ENCODE results near the gene FCGR2B. TPM values are rescaled to one million over a fixed set of nuclear protein-coding genes. Genes with fewer than 3 reads are reported as not detected.
"Not testable (repeated sequence)": the region's sequence is repeated elsewhere in the genome, so short reads cannot be mapped to it uniquely, and the experiment has no call there.

FCGR2B gene
- total and polyA plus RNA-seq, 2 of the 13 experiments (the other 11 are each of a cell fraction or from before 2014, with no cell fraction given): not detected

- POLR2A ChIA-PET; H3K36me3 ChIP-seq (replicated peaks in 1 of 2; ENCODE audit: control insufficient read depth in 1 of 2, insufficient read depth in 2 of 2, low read length in 2 of 2); H3K9ac ChIP-seq (ENCODE audit: insufficient read depth, low read depth, low read length); DNase-seq (ENCODE audit: low spot score); H3K9me3 ChIP-seq (ENCODE audit: low read length); H3K79me2 ChIP-seq (ENCODE audit: insufficient read depth, low read length); H2AFZ ChIP-seq (ENCODE audit: low read length); H4K20me1 ChIP-seq (ENCODE audit: insufficient read depth, low read length); H3K27ac ChIP-seq (ENCODE audit: extremely low read length, insufficient read depth, low read length); H3K4me1 ChIP-seq (ENCODE audit: insufficient read depth, low read length); FAIRE-seq; in situ Hi-C loops (cut with HindIII; ENCODE audit: extremely low pct_ligation_motif_present, low pct_unique_long_range_greater_than_20kb); H3K4me3 ChIP-seq (replicated peaks in 1 of 3; ENCODE audit: insufficient read depth in 1 of 3, low read depth in 2 of 3, low read length in 3 of 3); BruUV-seq (replicated peaks); H3K27me3 ChIP-seq (ENCODE audit: control insufficient read depth in 1 of 2, insufficient read depth in 2 of 2, low read length in 2 of 2); intact Hi-C loops (cut with micrococcal nuclease; ENCODE audit: unreplicated experiment); CTCF ChIA-PET (ENCODE audit: low intra/inter-chr PET ratio, low total read pairs); H3K4me2 ChIP-seq (ENCODE audit: low read depth, low read length); ATAC-seq: not testable (repeated sequence)
- no CpG with 5 or more reads among the region's 4 CpGs for WGBS (ENCODE audit: low lambda C conversion rate)
Measured at GRCh38 chr1:161664689-161665088, 1.7 kb downstream of the FCGR2B start.

GRCh38 chr1:161671045-161672020 is 8.4 kb downstream of the FCGR2B start:
- H3K9ac ChIP-seq (ENCODE audit: insufficient read depth, low read depth, low read length); H3K27ac ChIP-seq (ENCODE audit: extremely low read length, insufficient read depth, low read length); intact Hi-C loops (cut with micrococcal nuclease; ENCODE audit: unreplicated experiment); H3K36me3 ChIP-seq (replicated peaks in 1 of 2; ENCODE audit: control insufficient read depth in 1 of 2, insufficient read depth in 2 of 2, low read length in 2 of 2); in situ Hi-C loops (cut with HindIII; ENCODE audit: extremely low pct_ligation_motif_present, low pct_unique_long_range_greater_than_20kb); H3K79me2 ChIP-seq (ENCODE audit: insufficient read depth, low read length); H3K4me2 ChIP-seq (ENCODE audit: low read depth, low read length); H3K4me1 ChIP-seq (ENCODE audit: insufficient read depth, low read length); DNase-seq (ENCODE audit: low spot score); FAIRE-seq; H3K27me3 ChIP-seq (ENCODE audit: control insufficient read depth in 1 of 2, insufficient read depth in 2 of 2, low read length in 2 of 2); H3K9me3 ChIP-seq (ENCODE audit: low read length); BruUV-seq (replicated peaks); CTCF ChIA-PET (ENCODE audit: low intra/inter-chr PET ratio, low total read pairs); H3K4me3 ChIP-seq (replicated peaks in 1 of 3; ENCODE audit: insufficient read depth in 1 of 3, low read depth in 2 of 3, low read length in 3 of 3); H2AFZ ChIP-seq (ENCODE audit: low read length); POLR2A ChIA-PET; H4K20me1 ChIP-seq (ENCODE audit: insufficient read depth, low read length): not testable (repeated sequence)
- WGBS (ENCODE audit: low lambda C conversion rate): 4% methylated on average over 7 of the region's 15 CpGs
- TF ChIP-seq SOX5 (CRISPR knock-in tag; IDR thresholded peaks at IDR 0.05; ENCODE audit: borderline replicate concordance) (0 out of 2 replicates have a peak, but pooled peaks have one; percentile 19), BHLHE40 (IDR thresholded peaks at IDR 0.05; ENCODE audit: low read length) (0 out of 2 replicates have a peak, but pooled peaks have one; percentile 8), ZNF263 (CRISPR knock-in tag; IDR thresholded peaks at IDR 0.05) (peak; percentile 96)
- TF ChIP-seq, protein P1, sequence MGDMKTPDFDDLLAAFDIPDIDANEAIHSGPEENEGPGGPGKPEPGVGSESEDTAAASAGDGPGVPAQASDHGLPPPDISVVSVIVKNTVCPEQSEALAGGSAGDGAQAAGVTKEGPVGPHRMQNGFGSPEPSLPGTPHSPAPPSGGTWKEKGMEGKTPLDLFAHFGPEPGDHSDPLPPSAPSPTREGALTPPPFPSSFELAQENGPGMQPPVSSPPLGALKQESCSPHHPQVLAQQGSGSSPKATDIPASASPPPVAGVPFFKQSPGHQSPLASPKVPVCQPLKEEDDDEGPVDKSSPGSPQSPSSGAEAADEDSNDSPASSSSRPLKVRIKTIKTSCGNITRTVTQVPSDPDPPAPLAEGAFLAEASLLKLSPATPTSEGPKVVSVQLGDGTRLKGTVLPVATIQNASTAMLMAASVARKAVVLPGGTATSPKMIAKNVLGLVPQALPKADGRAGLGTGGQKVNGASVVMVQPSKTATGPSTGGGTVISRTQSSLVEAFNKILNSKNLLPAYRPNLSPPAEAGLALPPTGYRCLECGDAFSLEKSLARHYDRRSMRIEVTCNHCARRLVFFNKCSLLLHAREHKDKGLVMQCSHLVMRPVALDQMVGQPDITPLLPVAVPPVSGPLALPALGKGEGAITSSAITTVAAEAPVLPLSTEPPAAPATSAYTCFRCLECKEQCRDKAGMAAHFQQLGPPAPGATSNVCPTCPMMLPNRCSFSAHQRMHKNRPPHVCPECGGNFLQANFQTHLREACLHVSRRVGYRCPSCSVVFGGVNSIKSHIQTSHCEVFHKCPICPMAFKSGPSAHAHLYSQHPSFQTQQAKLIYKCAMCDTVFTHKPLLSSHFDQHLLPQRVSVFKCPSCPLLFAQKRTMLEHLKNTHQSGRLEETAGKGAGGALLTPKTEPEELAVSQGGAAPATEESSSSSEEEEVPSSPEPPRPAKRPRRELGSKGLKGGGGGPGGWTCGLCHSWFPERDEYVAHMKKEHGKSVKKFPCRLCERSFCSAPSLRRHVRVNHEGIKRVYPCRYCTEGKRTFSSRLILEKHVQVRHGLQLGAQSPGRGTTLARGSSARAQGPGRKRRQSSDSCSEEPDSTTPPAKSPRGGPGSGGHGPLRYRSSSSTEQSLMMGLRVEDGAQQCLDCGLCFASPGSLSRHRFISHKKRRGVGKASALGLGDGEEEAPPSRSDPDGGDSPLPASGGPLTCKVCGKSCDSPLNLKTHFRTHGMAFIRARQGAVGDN (CRISPR knock-in tag; IDR thresholded peaks at IDR 0.05): 0 out of 2 replicates have a peak, but pooled peaks have one; percentile 9
- ATAC-seq: peak; percentile 71

- H3K4me2 ChIP-seq (ENCODE audit: low read depth, low read length); H3K79me2 ChIP-seq (ENCODE audit: insufficient read depth, low read length); in situ Hi-C loops (cut with HindIII; ENCODE audit: extremely low pct_ligation_motif_present, low pct_unique_long_range_greater_than_20kb); POLR2A ChIA-PET; H3K27me3 ChIP-seq (ENCODE audit: control insufficient read depth in 1 of 2, insufficient read depth in 2 of 2, low read length in 2 of 2); H3K9me3 ChIP-seq (ENCODE audit: low read length); H2AFZ ChIP-seq (ENCODE audit: low read length); H3K27ac ChIP-seq (ENCODE audit: extremely low read length, insufficient read depth, low read length); DNase-seq (ENCODE audit: low spot score); H3K4me3 ChIP-seq (replicated peaks in 1 of 3; ENCODE audit: insufficient read depth in 1 of 3, low read depth in 2 of 3, low read length in 3 of 3); FAIRE-seq; BruUV-seq (replicated peaks); H3K36me3 ChIP-seq (replicated peaks in 1 of 2; ENCODE audit: control insufficient read depth in 1 of 2, insufficient read depth in 2 of 2, low read length in 2 of 2); H4K20me1 ChIP-seq (ENCODE audit: insufficient read depth, low read length); intact Hi-C loops (cut with micrococcal nuclease; ENCODE audit: unreplicated experiment); CTCF ChIA-PET (ENCODE audit: low intra/inter-chr PET ratio, low total read pairs); ATAC-seq; H3K9ac ChIP-seq (ENCODE audit: insufficient read depth, low read depth, low read length): not testable (repeated sequence)
- 20% methylated on average over 5 of the region's 7 CpGs for WGBS (ENCODE audit: low lambda C conversion rate)
- peaks cover 18% of the 10 kb centered on the region for H3K4me1 ChIP-seq (ENCODE audit: insufficient read depth, low read length)
Measured at GRCh38 chr1:161673437-161673836, 10.5 kb downstream of the FCGR2B start.
